Adrenal gland (tissue), 5 donors: ENCODE results near the gene GPC6.

Experiments used
- POLR2A ChIP-seq, 2 donors: fragments of 450-650 bp; IDR thresholded peaks; one replicate each; pipeline ENCODE4 v1.6.1; 2017; ENCODE audit warnings: antibody characterized with exemption in 2 of 2, mild to moderate bottlenecking in 2 of 2, moderate library complexity in 1 of 2
- TF ChIP-seq, protein P1 (sequence below), 6 experiments: fragments of 450-650 bp in 4 of 6; fragments of 200-600 bp in 2 of 6; sonication (generic) in 1 of 6; IDR thresholded peaks; 1 replicate in 5 of 6; 2 replicates in 1 of 6; pipeline versions ENCODE4 v1.5.1 to v1.8.0; 2016 to 2021; ENCODE audit warnings: antibody characterized with exemption in 6 of 6, mild to moderate bottlenecking in 2 of 6, moderate library complexity in 1 of 6
- donor health status: DM: no; HTN: no; CAD: no.

DNA sequence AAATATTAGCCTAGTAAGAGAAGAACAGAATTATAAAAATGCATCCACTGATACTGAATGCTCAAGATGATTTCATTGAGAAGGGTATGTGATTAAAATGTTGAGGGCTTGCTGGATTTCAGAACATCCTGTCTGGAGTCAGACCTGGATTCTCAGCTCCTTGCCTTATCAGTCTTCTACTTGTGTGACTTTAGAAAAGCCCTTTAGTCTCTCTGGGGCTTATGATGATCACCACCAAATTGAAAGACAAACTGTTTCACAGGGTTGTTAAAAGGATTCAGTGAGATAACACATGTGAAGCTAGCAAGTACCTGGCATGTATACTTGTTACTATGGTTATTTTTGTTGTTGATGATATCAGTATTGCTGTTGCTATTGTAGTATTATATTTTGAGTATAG is 118.4 kb downstream of the GPC6 start:
- TF ChIP-seq, protein P1, sequence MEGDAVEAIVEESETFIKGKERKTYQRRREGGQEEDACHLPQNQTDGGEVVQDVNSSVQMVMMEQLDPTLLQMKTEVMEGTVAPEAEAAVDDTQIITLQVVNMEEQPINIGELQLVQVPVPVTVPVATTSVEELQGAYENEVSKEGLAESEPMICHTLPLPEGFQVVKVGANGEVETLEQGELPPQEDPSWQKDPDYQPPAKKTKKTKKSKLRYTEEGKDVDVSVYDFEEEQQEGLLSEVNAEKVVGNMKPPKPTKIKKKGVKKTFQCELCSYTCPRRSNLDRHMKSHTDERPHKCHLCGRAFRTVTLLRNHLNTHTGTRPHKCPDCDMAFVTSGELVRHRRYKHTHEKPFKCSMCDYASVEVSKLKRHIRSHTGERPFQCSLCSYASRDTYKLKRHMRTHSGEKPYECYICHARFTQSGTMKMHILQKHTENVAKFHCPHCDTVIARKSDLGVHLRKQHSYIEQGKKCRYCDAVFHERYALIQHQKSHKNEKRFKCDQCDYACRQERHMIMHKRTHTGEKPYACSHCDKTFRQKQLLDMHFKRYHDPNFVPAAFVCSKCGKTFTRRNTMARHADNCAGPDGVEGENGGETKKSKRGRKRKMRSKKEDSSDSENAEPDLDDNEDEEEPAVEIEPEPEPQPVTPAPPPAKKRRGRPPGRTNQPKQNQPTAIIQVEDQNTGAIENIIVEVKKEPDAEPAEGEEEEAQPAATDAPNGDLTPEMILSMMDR (IDR thresholded peaks at IDR 0.05): no peak
- TF ChIP-seq POLR2A (IDR thresholded peaks at IDR 0.05): no peak
